ENCODE results near the gene UVSSA.

UVSSA gene, protein sequence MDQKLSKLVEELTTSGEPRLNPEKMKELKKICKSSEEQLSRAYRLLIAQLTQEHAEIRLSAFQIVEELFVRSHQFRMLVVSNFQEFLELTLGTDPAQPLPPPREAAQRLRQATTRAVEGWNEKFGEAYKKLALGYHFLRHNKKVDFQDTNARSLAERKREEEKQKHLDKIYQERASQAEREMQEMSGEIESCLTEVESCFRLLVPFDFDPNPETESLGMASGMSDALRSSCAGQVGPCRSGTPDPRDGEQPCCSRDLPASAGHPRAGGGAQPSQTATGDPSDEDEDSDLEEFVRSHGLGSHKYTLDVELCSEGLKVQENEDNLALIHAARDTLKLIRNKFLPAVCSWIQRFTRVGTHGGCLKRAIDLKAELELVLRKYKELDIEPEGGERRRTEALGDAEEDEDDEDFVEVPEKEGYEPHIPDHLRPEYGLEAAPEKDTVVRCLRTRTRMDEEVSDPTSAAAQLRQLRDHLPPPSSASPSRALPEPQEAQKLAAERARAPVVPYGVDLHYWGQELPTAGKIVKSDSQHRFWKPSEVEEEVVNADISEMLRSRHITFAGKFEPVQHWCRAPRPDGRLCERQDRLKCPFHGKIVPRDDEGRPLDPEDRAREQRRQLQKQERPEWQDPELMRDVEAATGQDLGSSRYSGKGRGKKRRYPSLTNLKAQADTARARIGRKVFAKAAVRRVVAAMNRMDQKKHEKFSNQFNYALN

DNA sequence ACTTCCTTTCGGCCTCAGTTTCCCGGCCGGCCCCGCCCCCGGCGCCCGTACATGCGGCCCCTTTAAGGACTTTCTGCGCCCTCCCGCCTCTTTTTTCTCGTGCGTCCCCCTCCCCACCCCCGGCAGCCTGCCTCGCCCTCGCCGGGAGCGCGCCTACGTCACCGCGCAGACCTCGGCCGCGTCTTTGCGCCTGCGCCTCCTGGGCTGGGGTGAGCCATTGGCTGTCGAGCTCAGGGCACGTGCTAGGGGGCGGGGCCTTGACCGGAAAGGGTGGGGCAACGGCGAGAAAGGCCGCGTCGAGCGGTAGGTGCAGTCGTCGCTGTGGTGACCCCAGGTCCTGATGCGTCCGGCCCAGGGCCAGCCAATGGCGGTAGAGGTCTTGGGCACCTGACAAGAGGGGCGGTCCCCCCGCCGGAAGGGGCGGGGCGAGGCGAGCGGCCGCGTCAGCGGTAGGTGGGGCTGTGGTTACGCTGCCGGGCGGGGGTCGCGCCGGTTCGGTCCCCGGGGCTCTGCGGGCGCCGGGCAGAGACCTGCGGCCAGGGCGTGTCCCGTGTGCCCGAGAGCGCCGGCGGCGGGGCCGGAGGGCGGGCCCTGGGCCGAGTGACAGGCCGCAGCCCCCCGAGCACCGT is at the start of gene UVSSA:
UVSSA (plus strand) TSS at position 428 of the 629 bp plus-strand sequence. CDS start 884 bp downstream, outside the sequence.
- peak within 1 kb of the TSS; percentile 74 for H3K4me3 ChIP-seq (ENCODE audit: low read depth, low read length)
- DNase-seq (ENCODE audit: low read depth): peak; percentile 100
- TF ChIP-seq POLR2A (IDR thresholded peaks at IDR 0.05; ENCODE audit: extremely low read depth, insufficient read length) (peak; percentile 74), CTCF (IDR thresholded peaks at IDR 0.05; ENCODE audit: low read depth, low read length) (no peak), MYC (IDR thresholded peaks at IDR 0.05; ENCODE audit: low read depth, low read length) (peak; percentile 79)
- TF ChIP-seq, protein P1, sequence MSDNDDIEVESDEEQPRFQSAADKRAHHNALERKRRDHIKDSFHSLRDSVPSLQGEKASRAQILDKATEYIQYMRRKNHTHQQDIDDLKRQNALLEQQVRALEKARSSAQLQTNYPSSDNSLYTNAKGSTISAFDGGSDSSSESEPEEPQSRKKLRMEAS (IDR thresholded peaks at IDR 0.05; ENCODE audit: low read depth, low read length): peak; percentile 90

GRCh38 chr4:1297456-1298325 is 49.3 kb upstream of the UVSSA start:
- no peak for DNase-seq (ENCODE audit: low read depth)
- TF ChIP-seq MYC (IDR thresholded peaks at IDR 0.05; ENCODE audit: low read depth, low read length) (no peak), POLR2A (IDR thresholded peaks at IDR 0.05; ENCODE audit: extremely low read depth, insufficient read length) (no peak), CTCF (IDR thresholded peaks at IDR 0.05; ENCODE audit: low read depth, low read length) (no peak)
- TF ChIP-seq, protein P1 (IDR thresholded peaks at IDR 0.05; ENCODE audit: low read depth, low read length): no peak
- H3K4me3 ChIP-seq (ENCODE audit: low read depth, low read length): no peak overlapping the region

- TF ChIP-seq POLR2A (IDR thresholded peaks at IDR 0.05; ENCODE audit: extremely low read depth, insufficient read length) (no peak), CTCF (IDR thresholded peaks at IDR 0.05; ENCODE audit: low read depth, low read length) (no peak), MYC (IDR thresholded peaks at IDR 0.05; ENCODE audit: low read depth, low read length) (no peak)
- TF ChIP-seq, protein P1 (IDR thresholded peaks at IDR 0.05; ENCODE audit: low read depth, low read length): no peak
- no peak for DNase-seq (ENCODE audit: low read depth)
- H3K4me3 ChIP-seq (ENCODE audit: low read depth, low read length): no peak overlapping the region
Measured at GRCh38 chr4:1298461-1298860, 48.5 kb upstream of the UVSSA start.

- TF ChIP-seq MYC (IDR thresholded peaks at IDR 0.05; ENCODE audit: low read depth, low read length) (no peak), POLR2A (IDR thresholded peaks at IDR 0.05; ENCODE audit: extremely low read depth, insufficient read length) (no peak), CTCF (IDR thresholded peaks at IDR 0.05; ENCODE audit: low read depth, low read length) (no peak)
- TF ChIP-seq, protein P1 (IDR thresholded peaks at IDR 0.05; ENCODE audit: low read depth, low read length): no peak
- H3K4me3 ChIP-seq (ENCODE audit: low read depth, low read length): no peak overlapping the region
- no peak for DNase-seq (ENCODE audit: low read depth)
Measured at GRCh38 chr4:1299301-1299860, 47.6 kb upstream of the UVSSA start.

All from NB4 (cell line).